CD4-positive, alpha-beta memory T cell (primary cell): ENCODE measurements around the gene TSHZ2. TPM values are rescaled to one million over a fixed set of nuclear protein-coding genes. Genes with fewer than 3 reads are reported as not detected.
"Not testable (repeated sequence)": the region's sequence is repeated elsewhere in the genome, so short reads cannot be mapped to it uniquely, and the experiment has no call there.

ENCODE experiments used
- CTCF ChIA-PET: fragments of 350-600 bp; sonication (Branson Sonifier 250); formaldehyde crosslinking; loops from one replicate; lab custom pipeline; 2021; ENCODE audit warnings: inconsistent platforms; ENCODE audit not compliant: partially characterized antibody; lab: Charles Lee
- POLR2A ChIA-PET: fragments of 350-600 bp; sonication (Branson Sonifier 250); formaldehyde crosslinking; loops from one replicate; lab custom pipeline; 2021; ENCODE audit not compliant: partially characterized antibody; lab: Charles Lee
- DNase-seq, 5 donors: peaks; one replicate each; pipeline versions ENCODE4 v3.0.0 to v3.0.0-alpha.2; 2020 to 2022; ENCODE audit warnings: mixed read lengths in 1 of 5
- H3K27ac ChIP-seq: one replicate; pipeline ENCODE4 v1.7.0; 2013; ENCODE audit warnings: low read depth, low read length
- H3K27me3 ChIP-seq: 2 replicates; pipeline ENCODE4 v1.7.0; 2013; ENCODE audit warnings: mild to moderate bottlenecking, low read length, moderate library complexity; ENCODE audit not compliant: insufficient read depth
- H3K36me3 ChIP-seq: 2 replicates; pipeline ENCODE4 v1.7.0; 2013; ENCODE audit warnings: mild to moderate bottlenecking, low read length, moderate library complexity; ENCODE audit not compliant: insufficient read depth
- H3K4me1 ChIP-seq: 2 replicates; pipeline ENCODE4 v1.7.0; 2013; ENCODE audit warnings: mild to moderate bottlenecking, low read length, moderate library complexity; ENCODE audit not compliant: insufficient read depth
- H3K4me3 ChIP-seq, 2 donors: one replicate each; pipeline ENCODE4 v1.7.0; 2013; ENCODE audit warnings: low read length in 2 of 2, mild to moderate bottlenecking in 1 of 2
- H3K9me3 ChIP-seq, 2 donors: one replicate each; pipeline ENCODE4 v1.7.0; 2013; ENCODE audit warnings: low read length in 2 of 2, control low read depth in 1 of 2; ENCODE audit not compliant: control insufficient read depth in 1 of 2
- H3K27ac Mint-ChIP-seq, 7 donors: one replicate each; pipeline ENCODE4 v1.8.0; 2020 to 2021; ENCODE audit warnings: mixed read lengths in 7 of 7, mild to moderate bottlenecking in 6 of 7, inconsistent platforms in 3 of 7, moderate library complexity in 3 of 7
- H3K27me3 Mint-ChIP-seq, 2 donors: one replicate each; pipeline ENCODE4 v1.8.0; 2020 to 2021; ENCODE audit warnings: mixed read lengths in 2 of 2
- H3K36me3 Mint-ChIP-seq, 2 donors: one replicate each; pipeline ENCODE4 v1.8.0; 2020 to 2021; ENCODE audit warnings: mixed read lengths in 2 of 2, inconsistent platforms in 1 of 2, mild to moderate bottlenecking in 1 of 2
- H3K4me1 Mint-ChIP-seq, 4 donors: one replicate each; pipeline ENCODE4 v1.8.0; 2020 to 2021; ENCODE audit warnings: mixed read lengths in 4 of 4, mild to moderate bottlenecking in 1 of 4
- H3K4me3 Mint-ChIP-seq, 8 donors: one replicate each; pipeline ENCODE4 v1.8.0; 2020 to 2021; ENCODE audit warnings: mixed read lengths in 8 of 8, mild to moderate bottlenecking in 7 of 8, moderate library complexity in 6 of 8, inconsistent platforms in 3 of 8
- H3K9me3 Mint-ChIP-seq, 8 donors: one replicate each; pipeline ENCODE4 v1.8.0; 2020 to 2021; ENCODE audit warnings: mixed read lengths in 8 of 8, mild to moderate bottlenecking in 5 of 8, inconsistent platforms in 3 of 8, moderate library complexity in 1 of 8
- intact Hi-C: fragments of 100-400 bp; cut with micrococcal nuclease; formaldehyde crosslinking; loops from one replicate; pipeline ENCODE4 v1.15.1; 2023
- polyA plus RNA-seq, 2 donors: library from polyadenylated mRNA; unstranded; fragments of 300-500 nt; fragmentation: Illumina TruSeq; gene quantifications; one replicate each; pipeline ENCODE4 v1.2.3, GENCODE V29; 2021
- total RNA-seq, 2 experiments: library from RNA; stranded (reverse); gene quantifications; one replicate each; pipeline ENCODE4 v1.2.3, GENCODE V29; 2021

Gene TSHZ2
- total and polyA plus RNA-seq, 4 experiments from 2014 or later: 2.3 to 31.8 (median 17.1) TPM

DNA sequence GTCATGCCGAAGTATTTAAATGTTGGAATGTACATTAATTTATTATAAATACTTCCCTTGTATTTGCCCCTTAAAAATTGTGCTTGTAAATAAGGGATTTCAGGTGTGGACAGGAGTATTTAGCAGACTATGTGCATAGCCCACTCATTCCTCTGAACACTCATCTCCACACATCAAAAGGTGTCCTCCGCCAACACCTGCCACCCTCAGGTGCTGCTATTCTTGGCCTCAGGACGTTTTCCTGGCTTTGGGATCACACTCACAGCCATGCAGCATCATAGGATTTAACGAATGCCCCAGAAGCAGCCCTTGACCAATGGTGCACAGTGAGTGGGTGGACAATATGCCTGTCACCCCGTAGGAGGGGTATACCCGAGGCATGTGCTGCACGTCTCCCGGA lies 390.6 kb downstream of the TSHZ2 start:
- Mint-ChIP-seq H3K4me1 (peaks cover 0 to 1% (median 0%) of the 10 kb centered on the region in 4 donors), H3K36me3 (no peaks in the 10 kb centered on the region), H3K27ac (no peak overlapping the region), H3K9me3 (peaks cover 0 to under 1% (median 0%) of the 10 kb centered on the region in 8 donors), H3K27me3 (peaks cover 0 to 3% of the 10 kb centered on the region in 2 donors), H3K4me3 (no peak overlapping the region)
- Histone ChIP-seq H3K36me3 (no peaks in the 10 kb centered on the region), H3K9me3 (no peaks in the 10 kb centered on the region), H3K27me3 (no peaks in the 10 kb centered on the region), H3K4me3 (no peak overlapping the region), H3K27ac (no peak overlapping the region), H3K4me1 (no peaks in the 10 kb centered on the region)
- intact Hi-C loops: no loop called here
- ChIA-PET POLR2A (no interaction called here), CTCF (no interaction called here)
- no peak for DNase-seq

DNA sequence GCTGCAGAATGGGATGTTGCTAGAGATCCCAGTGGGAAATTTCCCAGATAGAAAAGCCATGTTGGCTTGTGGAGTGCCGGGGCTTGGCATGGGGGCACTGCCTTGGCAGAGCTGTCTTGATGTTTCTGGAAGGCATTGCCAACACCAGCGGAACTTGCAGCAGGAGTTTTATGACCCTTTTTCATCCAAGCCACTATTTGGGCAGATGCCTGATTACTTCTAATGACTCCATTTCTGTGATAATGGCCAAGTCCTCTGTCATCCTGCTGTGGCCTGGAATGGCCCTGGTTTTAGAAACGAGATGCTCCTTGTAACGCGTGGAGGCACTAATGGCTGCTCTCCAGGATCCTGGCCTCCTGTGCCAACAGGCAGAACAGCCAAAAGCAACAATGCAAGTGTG lies 392.5 kb downstream of the TSHZ2 start:
- DNase-seq: no peak
- Mint-ChIP-seq H3K27me3 (peaks cover 0 to 3% of the 10 kb centered on the region in 2 donors), H3K9me3 (no peaks in the 10 kb centered on the region), H3K4me3 (no peak overlapping the region), H3K36me3 (no peaks in the 10 kb centered on the region), H3K27ac (no peak overlapping the region), H3K4me1 (peaks cover 0 to 2% (median 0%) of the 10 kb centered on the region in 4 donors)
- H3K9me3 ChIP-seq: no peaks in the 10 kb centered on the region
- POLR2A ChIA-PET: no interaction called here
- H3K27ac ChIP-seq: no peak overlapping the region
- H3K27me3 ChIP-seq: no peaks in the 10 kb centered on the region
- H3K4me3 ChIP-seq: no peak overlapping the region
- H3K4me1 ChIP-seq: no peaks in the 10 kb centered on the region
- no peaks in the 10 kb centered on the region for H3K36me3 ChIP-seq
- CTCF ChIA-PET: no interaction called here
- intact Hi-C loops: no loop called here

- H3K9me3 Mint-ChIP-seq: no peaks in the 10 kb centered on the region
- no peak overlapping the region for H3K27ac ChIP-seq
- H3K36me3 Mint-ChIP-seq: no peaks in the 10 kb centered on the region
- intact Hi-C loops: no loop called here
- DNase-seq: no peak
- H3K4me3 Mint-ChIP-seq: no peak overlapping the region
- H3K9me3 ChIP-seq: no peaks in the 10 kb centered on the region
- no peaks in the 10 kb centered on the region for H3K27me3 ChIP-seq
- peaks cover 0 to 3% of the 10 kb centered on the region in 2 donors for H3K27me3 Mint-ChIP-seq
- no peaks in the 10 kb centered on the region for H3K4me1 ChIP-seq
- no peak overlapping the region for H3K27ac Mint-ChIP-seq
- H3K36me3 ChIP-seq: no peaks in the 10 kb centered on the region
- peaks cover 0 to 2% (median 0%) of the 10 kb centered on the region in 4 donors for H3K4me1 Mint-ChIP-seq
- ChIA-PET CTCF (no interaction called here), POLR2A (no interaction called here)
- no peak overlapping the region for H3K4me3 ChIP-seq
Observed at GRCh38 chr20:53365076-53365475, 392.9 kb downstream of the TSHZ2 start.

GRCh38 chr20:53365539-53366075 lies 393.4 kb downstream of the TSHZ2 start:
- H3K27me3 Mint-ChIP-seq: peaks cover 0 to 3% of the 10 kb centered on the region in 2 donors
- no peak overlapping the region for H3K4me3 ChIP-seq
- H3K4me3 Mint-ChIP-seq: no peak overlapping the region
- no peaks in the 10 kb centered on the region for H3K4me1 ChIP-seq
- no peak overlapping the region for H3K27ac Mint-ChIP-seq
- H3K27me3 ChIP-seq: no peaks in the 10 kb centered on the region
- DNase-seq: no peak
- H3K9me3 ChIP-seq: no peaks in the 10 kb centered on the region
- CTCF ChIA-PET: no interaction called here
- H3K36me3 ChIP-seq: no peaks in the 10 kb centered on the region
- POLR2A ChIA-PET: no interaction called here
- H3K36me3 Mint-ChIP-seq: no peaks in the 10 kb centered on the region
- H3K9me3 Mint-ChIP-seq: no peaks in the 10 kb centered on the region
- peaks cover 0 to 2% (median 0%) of the 10 kb centered on the region in 4 donors for H3K4me1 Mint-ChIP-seq
- H3K27ac ChIP-seq: no peak overlapping the region
- intact Hi-C loops: no loop called here

- not testable (repeated sequence) for H3K27ac Mint-ChIP-seq
Observed at GRCh38 chr20:53366928-53367327, 394.8 kb downstream of the TSHZ2 start.

GRCh38 chr20:53369871-53370270 lies 397.7 kb downstream of the TSHZ2 start:
- Histone ChIP-seq H3K27ac (no peak overlapping the region), H3K36me3 (no peaks in the 10 kb centered on the region), H3K9me3 (no peaks in the 10 kb centered on the region), H3K27me3 (no peaks in the 10 kb centered on the region), H3K4me3 (no peak overlapping the region), H3K4me1 (no peaks in the 10 kb centered on the region)
- peaks cover 0 to 2% (median 0%) of the 10 kb centered on the region in 4 donors for H3K4me1 Mint-ChIP-seq
- no peaks in the 10 kb centered on the region for H3K36me3 Mint-ChIP-seq
- H3K27ac Mint-ChIP-seq: no peak overlapping the region
- H3K4me3 Mint-ChIP-seq: no peak overlapping the region
- intact Hi-C loops: no loop called here
- peaks cover 0 to 3% of the 10 kb centered on the region in 2 donors for H3K27me3 Mint-ChIP-seq
- CTCF ChIA-PET: no interaction called here
- H3K9me3 Mint-ChIP-seq: no peaks in the 10 kb centered on the region
- POLR2A ChIA-PET: no interaction called here
- DNase-seq: no peak

More at GRCh38 chr20:53366928-53367327, 394.8 kb downstream of the TSHZ2 start:
- H3K27me3 ChIP-seq, H3K4me3 ChIP-seq, H3K27me3 Mint-ChIP-seq, H3K27ac ChIP-seq, DNase-seq, H3K36me3 Mint-ChIP-seq, intact Hi-C loops, POLR2A ChIA-PET, H3K4me3 Mint-ChIP-seq, H3K36me3 ChIP-seq, H3K4me1 Mint-ChIP-seq, H3K9me3 ChIP-seq, CTCF ChIA-PET, H3K9me3 Mint-ChIP-seq, H3K4me1 ChIP-seq: not testable (repeated sequence)

DNA sequence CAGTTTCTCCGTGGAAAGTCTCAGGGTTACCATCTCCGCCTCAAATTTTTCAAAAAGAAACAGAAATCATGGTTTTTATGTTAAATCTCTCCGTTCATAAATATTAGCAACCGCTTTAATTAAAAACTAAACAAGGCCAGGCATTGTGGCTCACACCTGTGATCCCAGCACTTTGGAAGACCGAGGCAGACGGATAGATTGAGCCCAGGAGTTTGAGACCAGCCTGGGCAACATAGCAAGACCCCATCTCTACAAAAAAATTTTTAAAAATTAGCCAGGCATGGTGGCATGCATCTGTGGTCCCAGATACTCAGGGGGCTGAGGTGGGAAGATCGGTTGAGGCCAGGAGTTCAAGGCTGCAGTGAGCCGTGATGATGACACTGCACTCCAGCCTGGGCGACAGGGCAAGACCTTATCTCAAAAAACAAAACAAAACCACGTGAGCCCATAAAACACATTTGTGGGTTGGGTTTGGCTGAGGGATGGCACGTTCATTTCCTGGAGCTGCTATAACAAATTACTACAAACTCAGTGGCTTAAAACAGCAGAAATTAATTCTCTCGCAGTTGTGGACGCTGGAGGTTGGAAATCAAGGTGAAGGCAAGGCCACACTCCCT lies 398.3 kb downstream of the TSHZ2 start:
- Mint-ChIP-seq H3K9me3 (no peaks in the 10 kb centered on the region), H3K27me3 (peaks cover 0 to 3% of the 10 kb centered on the region in 2 donors), H3K36me3 (no peaks in the 10 kb centered on the region), H3K27ac (no peak overlapping the region), H3K4me1 (peaks cover 0 to 2% (median 0%) of the 10 kb centered on the region in 4 donors), H3K4me3 (no peak overlapping the region)
- no peaks in the 10 kb centered on the region for H3K36me3 ChIP-seq
- no peak for DNase-seq
- H3K27me3 ChIP-seq: no peaks in the 10 kb centered on the region
- no peaks in the 10 kb centered on the region for H3K4me1 ChIP-seq
- ChIA-PET POLR2A (no interaction called here), CTCF (no interaction called here)
- no peak overlapping the region for H3K27ac ChIP-seq
- intact Hi-C loops: no loop called here
- H3K9me3 ChIP-seq: no peaks in the 10 kb centered on the region
- no peak overlapping the region for H3K4me3 ChIP-seq
